Stimulated activated CD4-positive, alpha-beta T cell treated with anti-CD3 and anti-CD28 coated beads, TNF-alpha, amount 100 ng/mL, for 1 hour (primary cell): ENCODE data around the gene VGLL1.
A peak's percentile ranks its signal among the peaks of the same experiment; 100 is the strongest.

Source experiments
- DNase-seq, 3 donors: peaks; one replicate each; pipeline ENCODE4 v3.0.0-alpha.2; 2020; ENCODE audit warnings: low read depth in 3 of 3, low spot score in 1 of 3

VGLL1 gene, protein sequence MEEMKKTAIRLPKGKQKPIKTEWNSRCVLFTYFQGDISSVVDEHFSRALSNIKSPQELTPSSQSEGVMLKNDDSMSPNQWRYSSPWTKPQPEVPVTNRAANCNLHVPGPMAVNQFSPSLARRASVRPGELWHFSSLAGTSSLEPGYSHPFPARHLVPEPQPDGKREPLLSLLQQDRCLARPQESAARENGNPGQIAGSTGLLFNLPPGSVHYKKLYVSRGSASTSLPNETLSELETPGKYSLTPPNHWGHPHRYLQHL

GRCh38 chrX:136531951-136532350, at the start of gene VGLL1:
VGLL1 (plus strand) TSS chrX:136532215; CDS start chrX:136536021, 3,806 bp downstream.
- no peak for DNase-seq

DNA sequence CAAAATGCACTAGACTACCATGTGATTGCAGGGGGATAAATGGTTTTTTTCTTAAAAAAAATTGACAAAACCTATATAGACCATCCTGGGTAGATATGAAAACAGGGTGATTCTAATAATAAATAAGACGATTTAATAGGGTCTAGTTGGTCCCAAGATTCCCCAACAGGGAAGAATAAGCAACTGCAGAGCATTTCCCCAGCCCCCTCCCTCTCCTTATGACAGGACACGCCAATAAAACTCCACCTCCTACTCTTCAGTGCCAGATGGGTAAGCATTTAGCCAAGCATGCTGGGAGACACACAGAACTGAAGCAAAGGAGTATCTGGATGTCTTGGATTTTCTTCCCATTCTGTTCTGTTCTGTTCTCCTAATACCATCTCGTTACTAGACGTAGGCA, 44.4 kb upstream of the VGLL1 start, which contains the start of gene BRS3:
Gene BRS3, plus strand, starts transcription at position 301 of the 400 bp plus-strand sequence. CDS start 168 bp downstream, outside the sequence.
- no peak for DNase-seq

DNA sequence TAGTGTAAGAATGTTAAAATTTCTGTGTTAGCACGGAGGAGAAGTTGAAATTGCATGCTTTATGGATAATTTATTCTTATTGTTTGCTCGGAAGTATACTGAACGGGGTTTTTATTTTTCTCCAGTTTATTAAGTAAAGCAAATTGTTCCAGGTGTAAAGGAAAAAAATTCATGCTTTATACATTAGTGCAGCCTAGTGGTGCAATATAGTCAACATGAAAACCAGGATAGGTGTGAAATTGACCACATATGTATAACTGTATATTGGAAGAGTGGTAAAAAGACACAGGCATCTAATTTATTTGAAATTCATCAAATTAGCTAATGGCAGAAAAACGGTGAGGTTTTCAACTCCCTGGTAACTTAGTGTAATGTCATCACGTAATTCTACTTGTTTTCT, 43.3 kb upstream of the VGLL1 start:
- no peak for DNase-seq

DNA sequence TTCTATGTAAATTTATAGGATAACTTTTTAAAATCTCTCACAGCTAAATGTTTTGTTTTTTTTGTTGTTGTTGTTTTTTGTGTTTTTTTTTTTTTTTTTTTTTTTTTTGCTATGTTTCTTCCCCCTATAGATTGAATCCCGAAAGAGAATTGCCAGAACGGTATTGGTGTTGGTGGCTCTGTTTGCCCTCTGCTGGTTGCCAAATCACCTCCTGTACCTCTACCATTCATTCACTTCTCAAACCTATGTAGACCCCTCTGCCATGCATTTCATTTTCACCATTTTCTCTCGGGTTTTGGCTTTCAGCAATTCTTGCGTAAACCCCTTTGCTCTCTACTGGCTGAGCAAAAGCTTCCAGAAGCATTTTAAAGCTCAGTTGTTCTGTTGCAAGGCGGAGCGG, 40.2 kb upstream of the VGLL1 start:
- DNase-seq: no peak

DNA sequence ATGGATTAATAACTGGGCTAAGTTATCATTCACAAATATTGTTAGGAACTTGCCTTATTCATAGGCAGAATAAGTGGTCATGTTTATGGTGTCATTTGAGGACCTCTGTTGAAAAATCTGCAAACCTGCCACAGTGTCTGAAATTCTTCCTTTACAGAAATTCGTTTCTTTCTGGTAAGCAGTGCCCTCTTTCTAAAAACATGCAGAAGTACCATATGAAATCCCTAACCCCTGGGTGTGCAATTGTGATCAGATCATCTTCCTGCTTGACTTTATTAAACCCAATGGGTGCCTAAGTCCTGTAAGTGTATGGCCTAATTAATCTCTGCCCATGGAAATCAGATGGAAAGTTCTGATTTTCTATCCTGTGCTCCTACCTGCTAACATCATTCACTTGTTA, 39.0 kb upstream of the VGLL1 start:
- DNase-seq: no peak

DNA sequence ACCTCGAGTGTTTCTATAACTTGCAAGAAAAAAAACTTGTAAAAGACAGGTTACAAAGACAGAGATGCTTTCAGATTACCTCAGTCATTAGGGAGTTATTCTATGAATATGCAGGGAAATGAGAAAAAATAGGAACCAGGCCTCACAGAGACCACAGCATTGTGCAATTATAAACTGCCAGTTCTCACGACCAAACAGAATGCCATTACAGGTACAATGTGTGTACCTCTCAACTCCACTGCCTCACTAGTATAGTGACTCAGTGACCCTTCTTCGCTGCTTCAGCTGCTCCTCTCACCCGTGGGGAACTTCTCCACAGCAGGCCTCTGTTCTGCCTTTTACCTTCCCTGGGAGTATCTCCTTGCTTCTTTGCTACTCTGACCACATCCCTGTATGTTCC, 37.0 kb upstream of the VGLL1 start:
- no peak for DNase-seq

- DNase-seq: no peak
These were observed 35.7 kb upstream of the VGLL1 start for GRCh38 chrX:136496186-136496763.

DNA sequence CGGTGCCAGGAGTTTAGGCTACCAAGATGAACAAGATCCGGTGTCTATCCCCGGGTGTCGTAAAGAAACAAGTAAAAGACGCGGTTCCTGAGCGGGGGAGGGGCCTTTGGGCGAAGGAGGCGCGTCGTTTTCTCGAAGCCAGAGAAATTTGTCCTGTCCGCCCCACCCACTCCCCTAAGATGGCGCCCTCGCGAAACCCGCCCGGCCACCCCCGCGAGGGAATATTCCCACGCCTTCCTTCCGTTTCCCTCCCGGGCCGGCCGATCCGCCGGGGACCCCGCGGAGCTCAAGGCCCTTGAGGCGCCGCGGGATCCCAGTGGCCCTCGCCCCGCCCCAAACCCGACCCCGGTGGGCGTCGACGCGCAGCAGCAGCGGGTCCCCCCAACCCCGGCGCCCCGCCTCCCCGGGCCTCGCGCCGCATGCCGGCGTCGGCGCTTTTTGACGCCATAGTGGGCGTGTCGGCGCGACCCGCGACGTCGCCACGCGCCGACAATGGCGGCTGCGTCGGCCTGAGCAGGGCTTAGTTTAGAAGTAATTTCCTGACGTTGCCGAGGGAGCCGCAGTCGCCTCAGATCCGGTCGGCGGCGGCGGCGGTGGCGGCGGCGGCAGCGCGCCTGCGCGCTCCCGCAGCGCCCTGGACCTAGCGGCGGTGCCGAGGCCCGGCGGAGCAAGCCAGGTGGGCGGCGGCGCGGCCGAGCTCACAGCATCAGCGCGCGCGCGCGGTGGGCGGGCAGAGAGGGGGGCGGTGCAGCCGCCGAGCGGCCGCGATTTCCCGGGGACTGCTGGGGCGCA, 35.1 kb upstream of the VGLL1 start:
- DNase-seq: peak; percentile 66 to 67 (median 67)

DNA sequence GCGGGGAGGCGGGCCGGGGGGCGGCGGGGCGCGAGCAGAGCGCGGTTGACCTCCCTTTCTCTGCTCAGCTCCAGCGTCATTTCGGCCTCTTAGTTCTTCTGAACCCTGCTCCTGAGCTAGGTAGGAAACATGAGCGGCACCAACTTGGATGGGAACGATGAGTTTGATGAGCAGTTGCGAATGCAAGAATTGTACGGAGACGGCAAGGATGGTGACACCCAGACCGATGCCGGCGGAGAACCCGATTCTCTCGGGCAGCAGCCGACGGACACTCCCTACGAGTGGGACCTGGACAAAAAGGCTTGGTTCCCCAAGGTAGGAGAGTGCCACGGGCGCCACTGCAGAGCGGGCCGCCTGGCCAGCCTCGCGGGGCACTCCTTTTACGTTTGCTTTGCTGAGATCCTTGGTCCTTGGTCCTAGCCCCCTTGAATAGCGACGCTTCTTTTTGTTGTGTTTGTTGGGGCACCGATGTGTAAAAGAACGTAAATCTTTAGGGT, 34.4 kb upstream of the VGLL1 start, which contains the start of gene HTATSF1:
Gene HTATSF1, plus strand, starts transcription at position 37 of the 497 bp plus-strand sequence. Its CDS starts 93 bp downstream, at position 130.
- no peak for DNase-seq

GRCh38 chrX:136519069-136519468, 12.9 kb upstream of the VGLL1 start:
- DNase-seq: no peak

GRCh38 chrX:136523770-136524169, 8.2 kb upstream of the VGLL1 start:
- no peak for DNase-seq

GRCh38 chrX:136525738-136526606, 6.0 kb upstream of the VGLL1 start:
- DNase-seq: no peak

GRCh38 chrX:136528645-136529315, 3.2 kb upstream of the VGLL1 start:
- DNase-seq: no peak

DNA sequence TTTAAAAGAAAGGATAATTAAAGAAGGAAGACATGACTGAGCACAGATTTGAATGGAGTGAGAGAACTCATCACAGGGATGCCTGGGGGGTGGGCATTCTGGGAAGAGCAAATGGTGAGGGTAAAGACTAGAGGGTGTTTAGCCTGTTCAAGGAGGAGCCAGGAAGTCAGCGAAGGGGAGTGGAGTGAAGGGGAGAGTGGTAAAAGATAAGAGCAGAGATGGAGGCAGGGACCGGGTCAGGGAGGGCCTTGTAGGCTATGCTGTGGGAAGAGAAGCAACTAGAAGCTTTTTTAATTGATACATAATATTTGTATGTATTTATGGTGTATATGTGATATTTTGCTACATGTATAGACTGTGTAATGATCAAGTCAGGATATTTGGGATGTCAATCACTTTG, 2.2 kb upstream of the VGLL1 start:
- no peak for DNase-seq

DNA sequence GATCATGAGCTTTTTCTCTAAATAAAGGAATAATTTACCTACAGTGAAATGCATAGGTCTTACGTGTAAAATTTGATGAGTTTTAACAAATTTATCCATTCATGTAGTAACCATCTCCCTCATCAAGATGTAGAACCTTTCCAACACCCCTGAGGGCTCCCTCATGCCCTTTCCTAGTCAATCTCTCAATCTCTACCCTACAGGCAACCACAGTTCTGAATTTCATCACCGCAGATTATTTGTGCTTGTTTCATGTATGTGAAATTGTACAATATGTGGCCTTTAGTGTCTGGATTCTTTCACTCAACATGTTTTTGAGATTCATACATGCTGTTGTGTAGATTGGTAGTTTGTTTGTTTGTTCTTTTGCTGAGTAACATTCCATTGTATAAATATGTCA, 2.1 kb downstream of the VGLL1 start:
- DNase-seq: no peak

- DNase-seq: no peak
These were observed 6.8 kb downstream of the VGLL1 start for GRCh38 chrX:136538811-136539210.

- no peak for DNase-seq
These were observed 8.2 kb downstream of the VGLL1 start for GRCh38 chrX:136540226-136540625.

DNA sequence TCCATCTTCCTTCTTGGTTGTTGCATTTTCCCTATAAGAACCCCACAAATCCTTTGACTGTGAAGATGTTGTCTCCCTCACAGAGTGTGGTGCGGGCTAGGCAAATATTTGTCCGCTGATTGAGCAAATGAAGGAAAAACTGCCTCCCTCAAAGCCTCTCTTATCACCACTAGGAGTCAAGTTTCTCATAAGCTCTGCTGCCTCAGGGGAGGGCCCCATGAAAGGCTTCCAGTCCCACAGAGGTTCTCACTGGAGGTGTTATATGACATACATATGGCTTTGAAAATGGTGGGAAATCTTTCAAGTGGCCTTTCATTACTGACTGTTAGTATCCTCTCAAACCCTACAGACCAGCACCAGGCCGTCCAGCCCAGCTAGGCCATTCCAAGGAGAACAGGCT, 9.3 kb downstream of the VGLL1 start:
- DNase-seq: no peak

GRCh38 chrX:136542281-136542680, 10.3 kb downstream of the VGLL1 start:
- DNase-seq: no peak

DNA sequence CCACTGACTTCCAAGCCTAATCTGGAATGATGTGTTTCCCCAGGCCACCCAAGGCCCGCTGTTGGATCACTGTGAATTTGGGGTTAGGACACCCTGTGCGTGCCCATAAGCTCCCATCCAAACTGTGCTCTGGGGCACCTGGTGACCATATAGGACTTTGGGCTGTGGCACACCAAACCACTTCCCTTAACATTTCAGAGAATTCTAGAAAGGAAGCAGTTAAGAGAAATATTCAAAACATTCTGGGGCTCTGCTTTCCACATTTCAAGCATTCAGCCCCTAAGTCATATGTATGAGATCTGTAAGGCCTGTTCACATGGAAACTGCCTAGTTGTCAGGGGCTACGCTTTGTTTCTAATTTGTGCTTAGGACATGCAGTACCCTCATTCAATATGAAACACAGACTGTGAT, 14.4 kb downstream of the VGLL1 start:
- no peak for DNase-seq
